Body of pancreas (tissue), 4 donors: ENCODE data around the gene WNK2. TPM values are rescaled to one million over a fixed set of nuclear protein-coding genes. Genes with fewer than 3 reads are reported as not detected.

Experiments used
- ATAC-seq: fragments of 150-250 bp; one replicate; pipeline ENCODE4 v1.9.1; 2016
- DNase-seq, 4 donors: peaks; one replicate each; pipeline ENCODE4 v3.0.0-alpha.2; 2019
- H3K27ac ChIP-seq, 4 donors: fragments of 200-600 bp; sonication (generic); 1 replicate in 3 of 4; 2 replicates in 1 of 4; pipeline versions ENCODE4 v1.5.1 to v1.6.1; 2016 to 2019; ENCODE audit warnings: mild to moderate bottlenecking in 1 of 4, mixed read lengths in 1 of 4, moderate library complexity in 1 of 4
- H3K27me3 ChIP-seq, 2 donors: fragments of 200-600 bp; sonication (generic); one replicate each; pipeline ENCODE4 v1.6.0; 2016; ENCODE audit warnings: mild to moderate bottlenecking in 1 of 2
- H3K36me3 ChIP-seq, 2 donors: fragments of 200-600 bp; sonication (generic); replicated peaks in 1 of 2; 2 replicates each; pipeline ENCODE4 v1.5.1; 2016; ENCODE audit warnings: low read depth in 2 of 2; ENCODE audit not compliant: insufficient read depth in 1 of 2
- H3K4me1 ChIP-seq: fragments of 200-600 bp; sonication (generic); one replicate; pipeline ENCODE4 v1.6.0; 2016
- H3K4me3 ChIP-seq, 2 donors: fragments of 200-600 bp; sonication (generic); 1 replicate in 1 of 2; 2 replicates in 1 of 2; pipeline ENCODE4 v1.5.1; 2016 to 2019
- H3K9me3 ChIP-seq, 3 donors: fragments of 200-600 bp; sonication (generic); 1 replicate in 2 of 3; 2 replicates in 1 of 3; pipeline ENCODE4 v1.5.1; 2016
- CTCF ChIP-seq, 7 experiments: fragments of 450-650 bp in 4 of 7; fragments of 200-600 bp in 3 of 7; sonication (generic) in 3 of 7; IDR thresholded peaks; one replicate each; pipeline ENCODE4 v1.5.1; 2016 to 2019; ENCODE audit warnings: antibody characterized with exemption in 7 of 7
- POLR2A ChIP-seq, 3 donors: fragments of 450-650 bp; IDR thresholded peaks; one replicate each; pipeline ENCODE4 v1.6.1; 2016; ENCODE audit warnings: antibody characterized with exemption in 3 of 3, mild to moderate bottlenecking in 2 of 3
- WGBS, 2 donors: methylation state at CpG; one replicate each; pipeline ENCODE4 v1.1.5; 2017; 5-methylcytosine and 5-hydroxymethylcytosine counted together
- intact Hi-C: fragments of 100-400 bp; cut with DNase I; formaldehyde crosslinking; loops from one replicate; pipeline ENCODE4 v1.15.1; 2023
- total RNA-seq, 2 donors: library from RNA; depleted of rRNA; stranded (reverse); fragments of >200 nt; gene quantifications; one replicate each; pipeline ENCODE4 v1.1.0, GENCODE V29; 2016

Gene WNK2
- total RNA-seq, 2 donors from 2014 or later = 85.4 to 173 TPM

DNA sequence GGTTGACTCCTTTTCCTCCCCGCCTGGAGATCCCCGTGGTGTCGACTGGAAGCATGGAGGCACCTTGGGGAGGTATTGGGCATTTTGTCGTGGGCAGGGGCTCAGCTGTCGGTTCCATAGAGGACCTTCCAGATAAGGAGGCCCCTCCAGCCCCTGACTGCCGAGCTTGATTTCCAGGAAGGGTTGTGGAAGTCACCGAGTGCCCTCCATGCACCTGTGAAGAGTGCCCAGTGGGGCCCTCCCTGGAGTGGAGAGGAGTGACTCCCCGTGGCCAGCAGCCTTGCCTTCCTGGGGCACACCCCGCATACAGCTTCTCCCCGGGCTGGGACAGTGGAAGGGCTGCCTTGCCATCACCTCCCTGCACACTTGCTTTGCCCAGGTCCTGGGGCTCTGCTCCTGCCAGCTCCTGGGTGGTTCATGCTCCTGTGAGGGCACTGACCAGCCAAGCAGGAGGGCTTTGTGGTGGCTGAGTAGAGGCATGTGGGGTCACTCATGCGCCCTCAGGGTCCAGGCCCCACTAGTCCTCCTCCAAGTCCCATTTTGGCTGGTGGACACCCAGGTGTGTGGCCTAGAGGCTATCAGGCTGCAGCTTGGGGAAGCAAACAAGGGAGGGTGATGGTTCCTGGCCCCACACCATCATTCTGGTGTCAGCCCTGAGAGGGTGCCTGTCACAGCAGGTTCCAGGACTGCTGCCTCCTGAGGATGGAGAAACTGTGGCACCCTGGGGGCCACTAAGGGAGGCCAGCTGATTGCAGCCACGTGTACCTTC, 133.0 kb downstream of the WNK2 start:
- DNase-seq = no peak
- intact Hi-C loops = no loop called here
- no peak overlapping the region for H3K4me3 ChIP-seq
- no peaks in the 10 kb centered on the region for H3K9me3 ChIP-seq
- TF ChIP-seq CTCF (IDR thresholded peaks at IDR 0.05) = no peak
- no peak for TF ChIP-seq POLR2A (IDR thresholded peaks at IDR 0.05)
- no peak for ATAC-seq
- no peaks in the 10 kb centered on the region for H3K36me3 ChIP-seq
- peaks cover 19% of the 10 kb centered on the region for H3K4me1 ChIP-seq
- H3K27me3 ChIP-seq = no peaks in the 10 kb centered on the region
- WGBS, 2 donors = 91% methylated on average over 10 to 12 of the region's 12 CpGs
- H3K27ac ChIP-seq = no peak overlapping the region

- H3K36me3 ChIP-seq = no peaks in the 10 kb centered on the region
- no peak overlapping the region for H3K27ac ChIP-seq
- H3K27me3 ChIP-seq = no peaks in the 10 kb centered on the region
- TF ChIP-seq POLR2A (IDR thresholded peaks at IDR 0.05) (no peak), CTCF (IDR thresholded peaks at IDR 0.05) (no peak)
- no peak overlapping the region for H3K4me3 ChIP-seq
- peaks cover 12% of the 10 kb centered on the region for H3K4me1 ChIP-seq
- ATAC-seq (no peak), DNase-seq (no peak)
- WGBS, 2 donors = 85 to 88% methylated on average over 25 to 30 of the region's 30 CpGs
- H3K9me3 ChIP-seq = no peaks in the 10 kb centered on the region
- intact Hi-C loops = no loop called here
Observed at GRCh38 chr9:93317495-93318094, 133.7 kb downstream of the WNK2 start.

DNA sequence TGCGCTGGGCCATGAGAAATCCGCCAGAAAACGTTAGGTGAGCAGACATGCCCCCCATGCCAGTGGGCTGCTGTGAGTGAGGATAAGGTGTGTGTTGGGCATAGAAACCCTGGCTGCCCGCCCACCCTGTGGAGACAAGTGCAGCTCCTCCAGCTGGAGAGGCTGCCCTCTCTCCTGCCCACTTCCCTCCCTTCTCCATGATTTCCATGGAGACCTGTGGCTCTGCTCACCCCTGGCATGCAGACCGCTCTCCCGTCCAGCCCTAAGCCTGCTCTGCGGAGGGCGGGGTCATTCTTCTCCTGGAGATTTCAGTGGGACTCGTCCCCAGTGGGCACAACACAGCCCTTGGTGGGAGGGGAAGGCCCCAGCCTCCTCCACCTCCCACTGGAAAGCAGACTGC, 134.5 kb downstream of the WNK2 start:
- Histone ChIP-seq H3K36me3 (no peaks in the 10 kb centered on the region), H3K27ac (no peak overlapping the region), H3K9me3 (no peaks in the 10 kb centered on the region), H3K4me1 (peaks cover 3% of the 10 kb centered on the region), H3K27me3 (no peaks in the 10 kb centered on the region), H3K4me3 (no peak overlapping the region)
- DNase-seq (no peak), ATAC-seq (no peak)
- TF ChIP-seq POLR2A (IDR thresholded peaks at IDR 0.05) (no peak), CTCF (IDR thresholded peaks at IDR 0.05) (no peak)
- WGBS, 2 donors = 84 to 94% methylated on average over 8 to 9 of the region's 9 CpGs
- intact Hi-C loops = no loop called here

- no peak for TF ChIP-seq POLR2A (IDR thresholded peaks at IDR 0.05)
- no peak for TF ChIP-seq CTCF (IDR thresholded peaks at IDR 0.05)
- intact Hi-C loops = no loop called here
- Histone ChIP-seq H3K9me3 (no peaks in the 10 kb centered on the region), H3K27me3 (no peaks in the 10 kb centered on the region), H3K27ac (no peak overlapping the region), H3K4me3 (no peak overlapping the region), H3K4me1 (no peaks in the 10 kb centered on the region), H3K36me3 (no peaks in the 10 kb centered on the region)
- 98 to 100% methylated on average over 1 to 13 of the region's 13 CpGs for WGBS, 2 donors
- no peak for ATAC-seq
- DNase-seq = no peak
Observed at GRCh38 chr9:93319301-93319991, 135.5 kb downstream of the WNK2 start.
